GM12878 (cell line): Measurements from ENCODE around the gene POU2F3. TPM values are rescaled to one million over a fixed set of nuclear protein-coding genes. Genes with fewer than 3 reads are reported as not detected.

ENCODE experiments used
- ATAC-seq: fragments of 200-7000 bp; cut with Tn5 transposase; 3 replicates; pipeline ENCODE4 v1.9.1; 2020; ENCODE audit warnings: mild to moderate bottlenecking, moderate library complexity
- BruUV-seq: library from RNA; stranded (reverse); fragments of 400-500 nt; replicated peaks from 2 replicates; lab custom pipeline; 2021; lab: Mats Ljungman, UMichigan
- CTCF ChIA-PET: fragments of 300-600 bp; sonication (Branson Sonifier 250); formaldehyde crosslinking; extraction: SDS; loops from one replicate; lab custom pipeline; 2021; ENCODE audit warnings: inconsistent platforms; lab: Yijun Ruan, JAX
- POLR2A ChIA-PET: fragments of 350-600 bp; formaldehyde crosslinking; extraction: SDS; loops from one replicate; lab custom pipeline; 2021; ENCODE audit warnings: inconsistent platforms; lab: Charles Lee
- RAD21 ChIA-PET: fragments of 300-600 bp; sonication (Branson Sonifier 250); formaldehyde crosslinking; loops from one replicate; lab custom pipeline; 2023; ENCODE audit warnings: antibody characterized with exemption; ENCODE audit not compliant: unreplicated experiment; lab: Charles Lee
- SMC1A ChIA-PET: fragments of 300-600 bp; sonication (Branson Sonifier 250); formaldehyde crosslinking; loops from one replicate; lab custom pipeline; 2023; ENCODE audit not compliant: unreplicated experiment, uncharacterized antibody; lab: Charles Lee
- DNase-seq: peaks from one replicate; pipeline ENCODE4 v3.0.0-alpha.2; 2011; ENCODE audit warnings: low read depth, low spot score
- FAIRE-seq: peaks from 3 replicates; lab custom pipeline; 2011; peaks lifted over from hg19 to GRCh38; lab: Jason Lieb, UNC
- H2AFZ ChIP-seq: 2 replicates; pipeline ENCODE4 v1.6.0; 2011; ENCODE audit warnings: low read depth, low read length, control low read depth; ENCODE audit not compliant: control insufficient read depth
- H3K27ac ChIP-seq: 2 replicates; pipeline ENCODE4 v1.5.1; 2011; ENCODE audit warnings: control low read depth; ENCODE audit not compliant: control insufficient read depth, insufficient read depth
- H3K27me3 ChIP-seq, 2 experiments: replicated peaks in 1 of 2; 2 replicates each; pipeline versions ENCODE4 v1.6.0 to v1.6.1; 2011; ENCODE audit warnings: low read length in 1 of 2; ENCODE audit not compliant: control insufficient read depth in 2 of 2, insufficient read depth in 2 of 2
- H3K36me3 ChIP-seq, 2 experiments: 2 replicates each; pipeline ENCODE4 v1.5.1; 2011; ENCODE audit warnings: low read length in 1 of 2; ENCODE audit not compliant: control insufficient read depth in 2 of 2, insufficient read depth in 2 of 2
- H3K4me1 ChIP-seq: 2 replicates; pipeline ENCODE4 v1.6.1; 2011; ENCODE audit warnings: mild to moderate bottlenecking, low read length, moderate library complexity, mixed read lengths; ENCODE audit not compliant: control insufficient read depth, insufficient read depth
- H3K4me2 ChIP-seq: 2 replicates; pipeline ENCODE4 v1.6.0; 2011; ENCODE audit warnings: control low read depth; ENCODE audit not compliant: control insufficient read depth, insufficient read depth
- H3K4me3 ChIP-seq: fragments of 200-600 bp; sonication (generic); 2 replicates; pipeline ENCODE4 v1.5.1; 2016
- H3K79me2 ChIP-seq: 2 replicates; pipeline ENCODE4 v1.6.0; 2011; ENCODE audit warnings: low read length; ENCODE audit not compliant: control insufficient read depth, insufficient read depth
- H3K9ac ChIP-seq: 2 replicates; pipeline ENCODE4 v1.8.0; 2011; ENCODE audit warnings: low read length, control low read depth, mixed read lengths; ENCODE audit not compliant: control insufficient read depth, insufficient read depth
- H3K9me3 ChIP-seq: replicated peaks from 3 replicates; pipeline ENCODE4 v1.5.1; 2011; ENCODE audit warnings: mild to moderate bottlenecking, low read length; ENCODE audit not compliant: control insufficient read depth, insufficient read depth
- H4K20me1 ChIP-seq: 2 replicates; pipeline ENCODE4 v1.6.0; 2011; ENCODE audit not compliant: control insufficient read depth, insufficient read depth
- ATF3 ChIP-seq: IDR thresholded peaks from 2 replicates; pipeline ENCODE4 v1.6.1; 2011; ENCODE audit warnings: low read depth, mild to moderate bottlenecking, low read length, moderate library complexity, borderline replicate concordance; ENCODE audit errors: extremely low read depth
- BACH1 ChIP-seq: fragments of 450-650 bp; IDR thresholded peaks from 2 replicates; pipeline ENCODE4 v1.6.1; 2017; ENCODE audit warnings: mild to moderate bottlenecking, borderline replicate concordance
- BCLAF1 ChIP-seq: fragments of 450-650 bp; IDR thresholded peaks from 2 replicates; pipeline ENCODE4 v1.6.1; 2017; ENCODE audit warnings: antibody characterized with exemption, mild to moderate bottlenecking, moderate library complexity
- BHLHE40 ChIP-seq, 2 experiments: fragments of 450-650 bp in 1 of 2; IDR thresholded peaks; 2 replicates each; pipeline ENCODE4 v1.6.1; 2011 to 2017; ENCODE audit warnings: low read depth in 2 of 2, borderline replicate concordance in 1 of 2, improper control_type of control experiment in 1 of 2, low read length in 1 of 2, mild to moderate bottlenecking in 1 of 2
- CEBPB ChIP-seq, 2 experiments: fragments of 150-350 bp in 1 of 2; IDR thresholded peaks; 2 replicates each; pipeline ENCODE4 v1.6.1; 2012 to 2014; ENCODE audit warnings: low read depth in 2 of 2, low read length in 2 of 2, borderline replicate concordance in 1 of 2, inconsistent platforms in 1 of 2
- CHD4 ChIP-seq: fragments of 200-600 bp; sonication (generic); IDR thresholded peaks from 2 replicates; pipeline ENCODE4 v1.6.1; 2016; ENCODE audit warnings: mild to moderate bottlenecking
- FOXK2 ChIP-seq: fragments of 450-650 bp; IDR thresholded peaks from 2 replicates; pipeline ENCODE4 v1.6.1; 2017; ENCODE audit warnings: mild to moderate bottlenecking, moderate library complexity
- FOXM1 ChIP-seq: IDR thresholded peaks from 2 replicates; pipeline ENCODE4 v1.6.1; 2012; ENCODE audit warnings: low read depth, mild to moderate bottlenecking, inconsistent platforms, low read length, moderate library complexity
- GATAD2B ChIP-seq: fragments of 450-650 bp; conservative IDR thresholded peaks from 2 replicates; pipeline ENCODE4 v1.6.1; 2017; ENCODE audit warnings: low read depth, mild to moderate bottlenecking, moderate library complexity
- MYB ChIP-seq: fragments of 150-350 bp; IDR thresholded peaks from 2 replicates; pipeline ENCODE4 v1.6.1; 2014; ENCODE audit warnings: mild to moderate bottlenecking, low read depth, low read length, borderline replicate concordance
- NR2C1 ChIP-seq: fragments of 450-650 bp; IDR thresholded peaks from 2 replicates; pipeline ENCODE4 v1.6.1; 2017; ENCODE audit warnings: antibody characterized with exemption, mild to moderate bottlenecking, moderate library complexity
- RAD21 ChIP-seq: IDR thresholded peaks from 2 replicates; pipeline ENCODE4 v1.6.1; 2011; ENCODE audit warnings: mild to moderate bottlenecking, low read depth, low read length, moderate library complexity; ENCODE audit not compliant: insufficient read depth
- RELB ChIP-seq: fragments of 450-650 bp; IDR thresholded peaks from 2 replicates; pipeline ENCODE4 v1.6.1; 2017; ENCODE audit warnings: low read depth, mild to moderate bottlenecking, moderate library complexity
- SREBF1 ChIP-seq: IDR thresholded peaks from 2 replicates; pipeline ENCODE4 v1.6.1; 2012; ENCODE audit warnings: mild to moderate bottlenecking, low read length
- SRF ChIP-seq, 2 experiments: IDR thresholded peaks; 2 replicates each; pipeline ENCODE4 v1.6.1; 2011; ENCODE audit warnings: low read depth in 2 of 2, low read length in 2 of 2, mild to moderate bottlenecking in 1 of 2, moderate library complexity in 1 of 2
- WGBS: methylation state at CpG from one replicate; pipeline ENCODE4 v1.1.6; 2016; ENCODE audit warnings: low lambda C conversion rate; ENCODE audit not compliant: insufficient replicate concordance, insufficient coverage; ENCODE audit errors: missing lambda C conversion rate; 5-methylcytosine and 5-hydroxymethylcytosine counted together
- in situ Hi-C: fragments of 300-500 bp; cut with MboI; formaldehyde crosslinking; loops from 9 replicates; pipeline ENCODE4 v1.14.3; 2018; ENCODE audit warnings: mixed read lengths
- intact Hi-C: fragments of 100-400 bp; cut with micrococcal nuclease; formaldehyde crosslinking; loops from one replicate; pipeline ENCODE4 v1.14.2; 2022; ENCODE audit not compliant: unreplicated experiment
- polyA plus RNA-seq, 11 experiments: library from polyadenylated mRNA; depleted of rRNA in 4 of 11; unstranded in 6 of 11; stranded (reverse) in 5 of 11; fragments of >200 nt; fragmentation: Nextera tagmentation in 4 of 11; fragmentation: Illumina TruSeq in 1 of 11; extraction: Ambion mirVana in 4 of 11; extraction: Trizol in 1 of 11; gene quantifications; 1 replicate in 1 of 11; 2 replicates in 10 of 11; pipeline versions ENCODE4 v1.2.1 to v1.2.3, GENCODE V29; 2011 to 2016; ENCODE audit warnings: inconsistent platforms in 2 of 11, missing spikeins in 2 of 11, low read depth in 1 of 11
- total RNA-seq, 4 experiments: library from RNA; depleted of rRNA in 3 of 4; stranded (reverse); fragments of >200 nt in 3 of 4; fragmentation: Illumina TruSeq in 1 of 4; extraction: Trizol in 1 of 4; gene quantifications; 2 replicates each; pipeline versions ENCODE4 v1.2.1 to v1.2.3, GENCODE V29; 2013 to 2021

The POU2F3 gene
- total and polyA plus RNA-seq, 10 of the 15 experiments (the other 5 are each of a cell fraction or from before 2014, with no cell fraction given), result 0.09 to 4.4 (median 0.33) TPM

- no peak for TF ChIP-seq BCLAF1
- no peak for TF ChIP-seq BACH1
- no peak for TF ChIP-seq CHD4
- TF ChIP-seq CEBPB (IDR thresholded peaks at IDR 0.05; ENCODE audit: borderline replicate concordance in 1 of 2, low read depth in 2 of 2, low read length in 2 of 2), result no peak
- no peak for TF ChIP-seq FOXK2
Observed at GRCh38 chr11:120231963-120232362, 8.0 kb upstream of the POU2F3 start (continued).

- no peak overlapping the region for H3K27ac ChIP-seq
- in situ Hi-C loops, result loop anchor here (5.0 kb wide), 1 partner anchor 69 kb away; no protein-coding TSS in a partner anchor
- H3K9ac ChIP-seq, result no peak overlapping the region
- H3K27me3 ChIP-seq, result peaks cover 5 to 8% of the 10 kb centered on the region in 2 experiments
- TF ChIP-seq GATAD2B, result no peak
- no peak for TF ChIP-seq SRF (IDR thresholded peaks at IDR 0.05; ENCODE audit: low read depth in 2 of 2, low read length in 2 of 2)
- no peak for TF ChIP-seq BHLHE40 (IDR thresholded peaks at IDR 0.05; ENCODE audit: borderline replicate concordance in 1 of 2, low read depth in 2 of 2, low read length in 1 of 2)
- no peak for TF ChIP-seq NR2C1
- no peak for TF ChIP-seq RELB
- no peak for TF ChIP-seq ATF3
- TF ChIP-seq SREBF1, result no peak
- no peak for TF ChIP-seq RAD21
- no peak for TF ChIP-seq MYB
- no peak for TF ChIP-seq FOXM1
- ATAC-seq (no peak), DNase-seq (no peak), FAIRE-seq (no peak)
- POLR2A ChIA-PET, result interaction anchor here (1.5 kb wide), 1 partner anchor 70 kb away, joined by 7 read pairs; no protein-coding TSS in a partner anchor
- intact Hi-C loops, result loop anchor here (5.0 kb wide), 1 partner anchor 566 kb away; no protein-coding TSS in a partner anchor
- CTCF ChIA-PET, result interaction anchor here (0.6 to 18.4 kb wide), 8 partner anchors 14 to 139 kb away, joined by 3 to 783 read pairs (median 4); no protein-coding TSS in a partner anchor
- no peaks in the 10 kb centered on the region; the same call in 2 of the 3 replicates for H3K9me3 ChIP-seq
- SMC1A ChIA-PET, result interaction anchor here (0.8 to 11.4 kb wide), 4 partner anchors 10 to 66 kb away, joined by 3 to 372 read pairs (median 46); no protein-coding TSS in a partner anchor
- peaks cover 3% of the 10 kb centered on the region; the same call in 1 of the 2 replicates for H3K4me1 ChIP-seq
- H2AFZ ChIP-seq, result no peak overlapping the region
- RAD21 ChIA-PET, result interaction anchor here (0.6 to 13.5 kb wide), 5 partner anchors 10 to 67 kb away, joined by 3 to 348 read pairs (median 5); no protein-coding TSS in a partner anchor
- no peak overlapping the region for H3K4me3 ChIP-seq
- no peak overlapping the region for H3K4me2 ChIP-seq
- no peaks in the 10 kb centered on the region for H3K36me3 ChIP-seq
- H4K20me1 ChIP-seq, result no peaks in the 10 kb centered on the region
- no TSS peak for BruUV-seq
- 30% methylated on average over 9 of the region's 9 CpGs for WGBS
- no peaks in the 10 kb centered on the region for H3K79me2 ChIP-seq
Observed at GRCh38 chr11:120233207-120233803, 6.6 kb upstream of the POU2F3 start.
